Measurements from ENCODE around the gene WDR4. TPM values are rescaled to one million over a fixed set of nuclear protein-coding genes. Genes with fewer than 3 reads are reported as not detected.
"Not testable (repeated sequence)": the region's sequence is repeated elsewhere in the genome, so short reads cannot be mapped to it uniquely, and the experiment has no call there.

WDR4 gene
- total RNA-seq, 1 experiment from 2014 or later = 11.3 TPM

GRCh38 chr21:42858957-42859890 lies 20.1 kb downstream of the WDR4 start:
- in situ Hi-C loops (cut with HindIII; ENCODE audit: low pct_unique_long_range_greater_than_20kb, low sequenced_read_pairs) = no loop called here
- DNase-seq (ENCODE audit: low read depth, low spot score) = no peak

GRCh38 chr21:42858185-42858847 lies 21.0 kb downstream of the WDR4 start:
- DNase-seq (ENCODE audit: low read depth, low spot score) = no peak
- in situ Hi-C loops (cut with HindIII; ENCODE audit: low pct_unique_long_range_greater_than_20kb, low sequenced_read_pairs) = no loop called here

- no peak for DNase-seq (ENCODE audit: low read depth, low spot score)
- in situ Hi-C loops (cut with HindIII; ENCODE audit: low pct_unique_long_range_greater_than_20kb, low sequenced_read_pairs) = no loop called here
Measured at GRCh38 chr21:42857216-42857615, 22.1 kb downstream of the WDR4 start.

- DNase-seq (ENCODE audit: low read depth, low spot score) = no peak
Measured at GRCh38 chr21:42855937-42856335, 23.4 kb downstream of the WDR4 start.

GRCh38 chr21:42855171-42855936 lies 24.0 kb downstream of the WDR4 start:
- in situ Hi-C loops (cut with HindIII; ENCODE audit: low pct_unique_long_range_greater_than_20kb, low sequenced_read_pairs) = no loop called here
- no peak for DNase-seq (ENCODE audit: low read depth, low spot score)

More at GRCh38 chr21:42855937-42856335, 23.4 kb downstream of the WDR4 start:
- in situ Hi-C loops (cut with HindIII; ENCODE audit: low pct_unique_long_range_greater_than_20kb, low sequenced_read_pairs) = no loop called here

- in situ Hi-C loops (cut with HindIII; ENCODE audit: low pct_unique_long_range_greater_than_20kb, low sequenced_read_pairs) = no loop called here
- no peak for DNase-seq (ENCODE audit: low read depth, low spot score)
Measured at GRCh38 chr21:42854246-42855010, 24.9 kb downstream of the WDR4 start.

- in situ Hi-C loops (cut with HindIII; ENCODE audit: low pct_unique_long_range_greater_than_20kb, low sequenced_read_pairs) = no loop called here
- DNase-seq (ENCODE audit: low read depth, low spot score) = no peak
Measured at GRCh38 chr21:42853621-42854020, 25.7 kb downstream of the WDR4 start.

GRCh38 chr21:42852925-42853570 lies 26.3 kb downstream of the WDR4 start:
- in situ Hi-C loops (cut with HindIII; ENCODE audit: low pct_unique_long_range_greater_than_20kb, low sequenced_read_pairs) = no loop called here
- no peak for DNase-seq (ENCODE audit: low read depth, low spot score)

- in situ Hi-C loops (cut with HindIII; ENCODE audit: low pct_unique_long_range_greater_than_20kb, low sequenced_read_pairs) = no loop called here
- DNase-seq (ENCODE audit: low read depth, low spot score) = no peak
Measured at GRCh38 chr21:42851812-42852665, 27.3 kb downstream of the WDR4 start.

GRCh38 chr21:42850866-42851391 lies 28.4 kb downstream of the WDR4 start:
- in situ Hi-C loops (cut with HindIII; ENCODE audit: low pct_unique_long_range_greater_than_20kb, low sequenced_read_pairs) = no loop called here
- peak; percentile 46 for DNase-seq (ENCODE audit: low read depth, low spot score)

- in situ Hi-C loops (cut with HindIII; ENCODE audit: low pct_unique_long_range_greater_than_20kb, low sequenced_read_pairs) = no loop called here
- no peak for DNase-seq (ENCODE audit: low read depth, low spot score)
Measured at GRCh38 chr21:42850463-42850862, 28.9 kb downstream of the WDR4 start.

- no peak for DNase-seq (ENCODE audit: low read depth, low spot score)
- in situ Hi-C loops (cut with HindIII; ENCODE audit: low pct_unique_long_range_greater_than_20kb, low sequenced_read_pairs) = no loop called here
Measured at GRCh38 chr21:42849759-42850412, 29.5 kb downstream of the WDR4 start.

- in situ Hi-C loops (cut with HindIII; ENCODE audit: low pct_unique_long_range_greater_than_20kb, low sequenced_read_pairs) = no loop called here
- DNase-seq (ENCODE audit: low read depth, low spot score) = no peak
Measured at GRCh38 chr21:42848932-42849758, 30.2 kb downstream of the WDR4 start.

- DNase-seq (ENCODE audit: low read depth, low spot score); in situ Hi-C loops (cut with HindIII; ENCODE audit: low pct_unique_long_range_greater_than_20kb, low sequenced_read_pairs): not testable (repeated sequence)
Measured at GRCh38 chr21:42848144-42848931, 31.0 kb downstream of the WDR4 start.

Measured in SK-MEL-5 (cell line).